Panc1 (cell line): ENCODE measurements around the gene CHSY3.

ENCODE experiments used
- CTCF ChIP-seq: fragments of 450-650 bp; IDR thresholded peaks from 2 replicates; pipeline ENCODE4 v1.5.1; 2017; ENCODE audit warnings: mild to moderate bottlenecking
- POLR2AphosphoS5 ChIP-seq: IDR thresholded peaks from 2 replicates; pipeline ENCODE4 v1.6.1; 2012; ENCODE audit warnings: mild to moderate bottlenecking, low read depth, low read length, moderate library complexity

DNA sequence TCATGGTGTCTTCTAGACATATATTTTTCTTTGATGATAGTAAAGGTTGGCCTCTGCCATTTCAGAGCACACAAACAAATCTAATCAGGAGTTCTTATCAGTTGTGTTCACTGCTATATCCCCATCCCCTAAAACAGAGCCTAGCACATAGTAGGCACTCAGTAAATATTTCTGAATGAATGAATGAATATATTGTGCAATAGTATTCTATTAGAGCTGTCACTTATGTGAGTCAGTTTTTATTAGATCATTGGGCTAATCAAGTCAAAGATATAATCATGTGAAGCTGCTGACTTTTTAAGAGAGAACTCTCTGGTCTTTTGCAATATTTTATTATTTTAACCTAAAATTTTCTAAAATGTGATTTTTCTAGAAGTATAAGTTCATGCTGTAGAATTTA lies 84.2 kb downstream of the CHSY3 start:
- TF ChIP-seq CTCF (no peak), POLR2AphosphoS5 (no peak)
